IMR-90 (cell line): ENCODE measurements around the gene BLVRA. TPM values are rescaled to one million over a fixed set of nuclear protein-coding genes. Genes with fewer than 3 reads are reported as not detected.

Source experiments
- ATAC-seq: fragments of 200-7000 bp; cut with Tn5 transposase; 2 replicates; pipeline ENCODE4 v1.9.1; 2020; ENCODE audit warnings: low read depth, mild to moderate bottlenecking, moderate library complexity
- BruUV-seq: library from RNA; stranded (reverse); fragments of 400-500 nt; replicated peaks from 2 replicates; lab custom pipeline; 2021; lab: Mats Ljungman, UMichigan
- CTCF ChIA-PET: fragments of 300-600 bp; formaldehyde crosslinking; extraction: SDS; loops from one replicate; lab custom pipeline; 2021; ENCODE audit warnings: antibody characterized with exemption; lab: Yijun Ruan, JAX
- POLR2A ChIA-PET: fragments of 300-600 bp; sonication (Branson Sonifier 250); formaldehyde crosslinking; loops from one replicate; lab custom pipeline; 2022; ENCODE audit warnings: antibody characterized with exemption; ENCODE audit not compliant: unreplicated experiment; lab: Charles Lee
- DNase-seq: peaks from one replicate; pipeline ENCODE4 v3.0.0; 2013
- H2AFZ ChIP-seq: replicated peaks from 2 replicates; pipeline ENCODE3; 2013; ENCODE audit warnings: low read length, mild to moderate bottlenecking; ENCODE audit not compliant: poor library complexity
- H2AK5ac ChIP-seq: 2 replicates; pipeline ENCODE4 v1.6.1; 2013; ENCODE audit warnings: low read depth, low read length, inconsistent platforms
- H2AK9ac ChIP-seq: replicated peaks from 2 replicates; pipeline ENCODE3; 2013; ENCODE audit warnings: mild to moderate bottlenecking, low read depth, low read length, moderate library complexity; ENCODE audit not compliant: poor library complexity
- H2BK120ac ChIP-seq: 2 replicates; pipeline ENCODE4 v1.6.1; 2013; ENCODE audit warnings: low read depth, low read length, inconsistent platforms
- H2BK15ac ChIP-seq: 3 replicates; pipeline ENCODE4 v1.6.1; 2013; ENCODE audit warnings: low read depth, low read length, inconsistent platforms
- H2BK20ac ChIP-seq: 2 replicates; pipeline ENCODE4 v1.6.1; 2013; ENCODE audit warnings: low read depth, mild to moderate bottlenecking, inconsistent platforms, low read length, moderate library complexity
- H2BK5ac ChIP-seq: 2 replicates; pipeline ENCODE4 v1.6.1; 2013; ENCODE audit warnings: mild to moderate bottlenecking, low read depth, low read length, inconsistent platforms; ENCODE audit not compliant: poor library complexity, severe bottlenecking
- H3K14ac ChIP-seq: replicated peaks from 2 replicates; pipeline ENCODE4 v1.6.1; 2013; ENCODE audit warnings: low read depth, low read length, inconsistent platforms
- H3K18ac ChIP-seq: 2 replicates; pipeline ENCODE4 v1.6.1; 2013; ENCODE audit warnings: low read depth, low read length, control low read depth
- H3K23ac ChIP-seq: 2 replicates; pipeline ENCODE4 v1.6.1; 2013; ENCODE audit warnings: low read depth, low read length, inconsistent platforms
- H3K27ac ChIP-seq: 2 replicates; pipeline ENCODE4 v1.5.1; 2013; ENCODE audit warnings: mild to moderate bottlenecking, control low read depth, low read length; ENCODE audit not compliant: insufficient read depth
- H3K27me3 ChIP-seq: 2 replicates; pipeline ENCODE4 v1.6.1; 2013; ENCODE audit warnings: low read length; ENCODE audit not compliant: control insufficient read depth, insufficient read depth
- H3K36me3 ChIP-seq: 2 replicates; pipeline ENCODE4 v1.6.1; 2013; ENCODE audit warnings: low read length, mixed read lengths; ENCODE audit not compliant: control insufficient read depth, insufficient read depth
- H3K4ac ChIP-seq: 2 replicates; pipeline ENCODE4 v1.6.1; 2013; ENCODE audit warnings: low read depth, low read length, inconsistent platforms
- H3K4me1 ChIP-seq: 2 replicates; pipeline ENCODE4 v1.6.1; 2013; ENCODE audit warnings: low read length, mixed read lengths; ENCODE audit not compliant: control insufficient read depth, insufficient read depth
- H3K4me2 ChIP-seq: 2 replicates; pipeline ENCODE4 v1.6.1; 2013; ENCODE audit warnings: low read depth, mild to moderate bottlenecking, control low read depth, low read length, moderate library complexity
- H3K4me3 ChIP-seq: 2 replicates; pipeline ENCODE4 v1.5.1; 2013; ENCODE audit warnings: low read depth, mild to moderate bottlenecking, control low read depth, low read length, moderate library complexity; ENCODE audit not compliant: insufficient read depth
- H3K56ac ChIP-seq: 2 replicates; pipeline ENCODE4 v1.6.1; 2013; ENCODE audit warnings: low read length, inconsistent platforms; ENCODE audit not compliant: insufficient read depth; ENCODE audit errors: extremely low read depth
- H3K79me1 ChIP-seq, 2 experiments: 2 replicates each; pipeline ENCODE4 v1.6.1; 2013; ENCODE audit warnings: low read length in 2 of 2, inconsistent platforms in 1 of 2, low read depth in 1 of 2
- H3K9ac ChIP-seq: 2 replicates; pipeline ENCODE4 v1.6.1; 2013; ENCODE audit warnings: low read depth, low read length, control low read depth
- H3K9me1 ChIP-seq: 2 replicates; pipeline ENCODE4 v1.6.1; 2013; ENCODE audit warnings: low read length, inconsistent platforms; ENCODE audit not compliant: insufficient read depth
- H3K9me3 ChIP-seq: 2 replicates; pipeline ENCODE4 v1.6.1; 2013; ENCODE audit warnings: low read length; ENCODE audit not compliant: control insufficient read depth, insufficient read depth
- H4K20me1 ChIP-seq: 2 replicates; pipeline ENCODE4 v1.6.1; 2013; ENCODE audit warnings: low read length, inconsistent platforms; ENCODE audit not compliant: insufficient read depth
- H4K5ac ChIP-seq: 2 replicates; pipeline ENCODE4 v1.6.1; 2013; ENCODE audit warnings: mild to moderate bottlenecking, low read depth, low read length, control low read depth
- H4K8ac ChIP-seq, 2 experiments: 2 replicates each; pipeline ENCODE4 v1.6.1; 2013; ENCODE audit warnings: low read depth in 2 of 2, low read length in 2 of 2, control low read depth in 1 of 2, inconsistent platforms in 1 of 2
- H4K91ac ChIP-seq: 2 replicates; pipeline ENCODE4 v1.6.1; 2013; ENCODE audit warnings: low read depth, low read length, inconsistent platforms; ENCODE audit not compliant: insufficient read depth
- CEBPB ChIP-seq: IDR thresholded peaks from 2 replicates; pipeline ENCODE4 v1.6.1; 2012; ENCODE audit warnings: low read depth, low read length, improper control_type of control experiment
- WGBS, 2 experiments: methylation state at CpG; one replicate each; pipeline versions ENCODE4 v1.1.5 to v1.1.7; 2013; ENCODE audit warnings: missing lambda C conversion rate in 2 of 2; ENCODE audit not compliant: insufficient read length in 1 of 2; ENCODE audit errors: extremely low coverage in 2 of 2; 5-methylcytosine and 5-hydroxymethylcytosine counted together
- dilution Hi-C: fragments of 300-500 bp; cut with HindIII; formaldehyde crosslinking; loops from one replicate; pipeline ENCODE4 v1.14.3; 2018; ENCODE audit warnings: low sequenced_read_pairs; ENCODE audit not compliant: unreplicated experiment
- in situ Hi-C: fragments of 300-500 bp; cut with MboI; formaldehyde crosslinking; loops from 3 replicates; pipeline ENCODE4 v1.14.3; 2019; ENCODE audit warnings: low sequenced_read_pairs, inconsistent platforms, mixed read lengths
- intact Hi-C: fragments of 100-400 bp; cut with micrococcal nuclease; formaldehyde crosslinking; loops from 2 replicates; pipeline ENCODE4 v1.10.0; 2022
- polyA plus RNA-seq, 3 experiments: library from polyadenylated mRNA; depleted of rRNA; stranded (reverse); fragments of >200 nt; gene quantifications; 2 replicates each; pipeline ENCODE4 v1.2.3, GENCODE V29; 2012; ENCODE audit warnings: low replicate concordance in 1 of 3
- total RNA-seq: library from RNA; depleted of rRNA; stranded (reverse); fragments of >200 nt; gene quantifications from 2 replicates; pipeline ENCODE4 v1.2.3, GENCODE V29; 2012

BLVRA gene
- total and polyA plus RNA-seq, 2 of the 4 experiments (the other 2 are of a cell fraction) = 32.3 to 47.1 TPM

DNA sequence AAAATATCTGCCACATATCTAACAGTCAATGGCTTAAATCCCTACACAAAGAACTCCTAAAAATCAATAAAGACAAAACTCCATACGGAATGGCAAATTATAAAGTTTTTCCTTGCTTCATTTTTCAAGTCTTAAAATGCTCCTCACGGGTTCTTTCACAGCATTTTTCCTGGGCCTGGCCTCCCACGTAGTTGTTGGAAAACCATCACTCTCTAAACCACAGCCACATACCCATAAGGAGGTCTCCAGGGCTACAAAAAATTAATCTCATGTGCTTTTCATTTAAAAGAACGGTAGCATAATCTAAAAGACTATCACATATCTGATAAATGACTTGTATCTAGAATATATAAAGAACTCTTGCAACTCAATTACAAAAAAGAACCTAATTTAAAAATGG lies 32.0 kb upstream of the BLVRA start:
- Histone ChIP-seq H3K18ac (no peak overlapping the region), H3K36me3 (no peaks in the 10 kb centered on the region), H4K8ac (no peak overlapping the region), H3K9ac (no peak overlapping the region), H3K14ac (no peak overlapping the region), H3K79me1 (peaks cover 14 to 40% of the 10 kb centered on the region in 2 experiments), H2BK20ac (no peak overlapping the region), H4K20me1 (no peaks in the 10 kb centered on the region; the same call in 1 of the 2 replicates), H3K27ac (no peak overlapping the region), H2BK15ac (no peak overlapping the region), H3K9me3 (no peaks in the 10 kb centered on the region), H2AK9ac (no peak overlapping the region), H3K23ac (no peak overlapping the region), H3K4me3 (no peak overlapping the region), H3K4ac (no peak overlapping the region), H4K91ac (no peak overlapping the region), H3K9me1 (no peaks in the 10 kb centered on the region), H4K5ac (no peak overlapping the region), H2AK5ac (no peak overlapping the region), H2BK5ac (no peak overlapping the region), H3K4me1 (peaks cover 2% of the 10 kb centered on the region; the same call in 1 of the 2 replicates), H2AFZ (no peak overlapping the region), H3K56ac (no peak overlapping the region), H3K27me3 (no peaks in the 10 kb centered on the region), H3K4me2 (no peak overlapping the region), H2BK120ac (no peak overlapping the region)
- ATAC-seq = no peak
- ChIA-PET POLR2A (no interaction called here), CTCF (interaction anchor here (1.6 kb wide), 1 partner anchor 144 kb away, joined by 4 read pairs; the partner anchor contains the start of gene STK17A)
- in situ Hi-C loops = loop anchor here (10.0 kb wide), 1 partner anchor 782 kb away; no protein-coding TSS in a partner anchor
- intact Hi-C loops = no loop called here
- WGBS, 2 experiments = 50% methylated on average over 1 of the region's 4 CpGs; no CpG with 5 or more reads in 1 of the 2 experiments
- no peak for DNase-seq
- TF ChIP-seq CEBPB = no peak
- dilution Hi-C loops = no loop called here
- BruUV-seq = no TSS peak
